KMS-11 (cell line): ENCODE data around the gene NSD1.

Experiments
- H2AFZ ChIP-seq: fragments of 200-600 bp; sonication (generic); 2 replicates; pipeline ENCODE4 v1.6.1; 2016; ENCODE audit warnings: antibody characterized with exemption, mixed run types, low read depth
- H3K27ac ChIP-seq: fragments of 200-600 bp; sonication (generic); 2 replicates; pipeline ENCODE4 v1.6.1; 2016; ENCODE audit warnings: mild to moderate bottlenecking, mixed run types
- H3K27me3 ChIP-seq: fragments of 200-600 bp; sonication (generic); 2 replicates; pipeline ENCODE4 v1.6.1; 2017; ENCODE audit warnings: mild to moderate bottlenecking, low read depth, mixed run types, moderate library complexity; ENCODE audit not compliant: insufficient read depth
- H3K36me3 ChIP-seq: fragments of 200-600 bp; sonication (generic); 2 replicates; pipeline ENCODE4 v1.6.1; 2017; ENCODE audit warnings: mild to moderate bottlenecking, mixed run types; ENCODE audit not compliant: insufficient read depth
- H3K4me1 ChIP-seq: fragments of 200-600 bp; sonication (generic); 2 replicates; pipeline ENCODE4 v1.6.1; 2016; ENCODE audit warnings: mild to moderate bottlenecking, low read depth, mixed run types; ENCODE audit not compliant: poor library complexity, severe bottlenecking
- H3K4me2 ChIP-seq: fragments of 200-600 bp; sonication (generic); 2 replicates; pipeline ENCODE4 v1.7.0; 2016; ENCODE audit warnings: mild to moderate bottlenecking, mixed run types
- H3K4me3 ChIP-seq: fragments of 200-600 bp; sonication (generic); IDR thresholded peaks from 2 replicates; pipeline ENCODE4 v1.6.1; 2017; ENCODE audit warnings: low read depth, low read length, mixed read lengths; ENCODE audit not compliant: insufficient read depth
- H3K79me2 ChIP-seq: fragments of 200-600 bp; sonication (generic); 2 replicates; pipeline ENCODE4 v1.6.1; 2016; ENCODE audit warnings: low read depth, mixed run types; ENCODE audit not compliant: insufficient read depth
- H3K9ac ChIP-seq: fragments of 200-600 bp; sonication (generic); 2 replicates; pipeline ENCODE4 v1.6.1; 2016; ENCODE audit warnings: mild to moderate bottlenecking, mixed run types
- H4K20me1 ChIP-seq: fragments of 200-600 bp; sonication (generic); 2 replicates; pipeline ENCODE4 v1.6.1; 2016; ENCODE audit warnings: mild to moderate bottlenecking, mixed run types; ENCODE audit not compliant: insufficient read depth
- TF ChIP-seq, protein P1 (sequence below): fragments of 200-600 bp; sonication (generic); conservative IDR thresholded peaks from 2 replicates; pipeline ENCODE4 v1.6.1; 2017; ENCODE audit warnings: low read depth, mild to moderate bottlenecking, antibody characterized with exemption, low read length, moderate library complexity, mixed read lengths

NSD1 gene

DNA sequence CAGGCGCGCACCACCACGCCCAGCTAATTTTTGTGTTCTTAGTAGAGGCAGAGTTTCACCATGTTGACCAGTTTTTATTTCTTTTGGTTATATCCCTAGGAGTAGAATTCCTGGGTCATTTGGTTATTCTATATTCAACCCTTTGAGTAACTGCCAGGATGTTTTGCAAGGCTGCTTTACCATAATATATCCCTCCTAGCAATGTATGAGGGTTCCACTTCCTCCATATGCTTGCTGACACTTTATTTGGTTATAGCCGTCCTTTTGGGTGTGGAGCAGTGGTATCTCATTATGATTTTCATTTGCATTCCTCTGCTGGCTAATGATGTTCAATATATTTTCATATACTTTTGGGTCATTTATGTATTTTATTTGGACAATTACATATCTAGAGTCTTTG is 88.7 kb downstream of the NSD1 start:
- no peak overlapping the region for H3K27ac ChIP-seq
- H3K27me3 ChIP-seq: no peaks in the 10 kb centered on the region
- H3K79me2 ChIP-seq: no peaks in the 10 kb centered on the region
- TF ChIP-seq, protein P1, sequence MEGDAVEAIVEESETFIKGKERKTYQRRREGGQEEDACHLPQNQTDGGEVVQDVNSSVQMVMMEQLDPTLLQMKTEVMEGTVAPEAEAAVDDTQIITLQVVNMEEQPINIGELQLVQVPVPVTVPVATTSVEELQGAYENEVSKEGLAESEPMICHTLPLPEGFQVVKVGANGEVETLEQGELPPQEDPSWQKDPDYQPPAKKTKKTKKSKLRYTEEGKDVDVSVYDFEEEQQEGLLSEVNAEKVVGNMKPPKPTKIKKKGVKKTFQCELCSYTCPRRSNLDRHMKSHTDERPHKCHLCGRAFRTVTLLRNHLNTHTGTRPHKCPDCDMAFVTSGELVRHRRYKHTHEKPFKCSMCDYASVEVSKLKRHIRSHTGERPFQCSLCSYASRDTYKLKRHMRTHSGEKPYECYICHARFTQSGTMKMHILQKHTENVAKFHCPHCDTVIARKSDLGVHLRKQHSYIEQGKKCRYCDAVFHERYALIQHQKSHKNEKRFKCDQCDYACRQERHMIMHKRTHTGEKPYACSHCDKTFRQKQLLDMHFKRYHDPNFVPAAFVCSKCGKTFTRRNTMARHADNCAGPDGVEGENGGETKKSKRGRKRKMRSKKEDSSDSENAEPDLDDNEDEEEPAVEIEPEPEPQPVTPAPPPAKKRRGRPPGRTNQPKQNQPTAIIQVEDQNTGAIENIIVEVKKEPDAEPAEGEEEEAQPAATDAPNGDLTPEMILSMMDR: no peak
- no peak overlapping the region for H3K4me3 ChIP-seq
- H3K4me1 ChIP-seq: no peaks in the 10 kb centered on the region
- H3K36me3 ChIP-seq: no peaks in the 10 kb centered on the region
- H2AFZ ChIP-seq: no peak overlapping the region
- H4K20me1 ChIP-seq: no peaks in the 10 kb centered on the region
- H3K9ac ChIP-seq: no peak overlapping the region
- H3K4me2 ChIP-seq: no peak overlapping the region

DNA sequence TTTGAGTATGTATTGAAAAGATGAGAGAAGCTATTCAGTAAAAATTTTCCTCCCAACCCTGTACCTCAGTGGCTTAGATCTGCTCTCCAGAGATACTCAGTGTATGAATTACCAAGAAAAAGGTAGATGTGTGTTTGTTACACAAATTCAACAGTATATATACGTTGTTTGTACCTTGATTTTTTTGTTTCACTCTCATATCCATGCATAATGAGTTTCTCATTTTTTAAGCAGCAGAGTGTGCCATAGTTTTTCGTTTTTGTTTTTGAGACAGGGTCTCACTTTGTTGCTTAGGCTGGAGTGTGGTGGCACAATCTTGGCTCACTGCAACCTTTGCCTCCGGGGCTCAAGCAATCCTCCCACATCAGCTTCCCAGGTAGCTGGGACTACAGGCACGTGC is 92.2 kb downstream of the NSD1 start:
- Histone ChIP-seq H3K4me2 (no peak overlapping the region), H3K36me3 (no peaks in the 10 kb centered on the region), H3K9ac (no peak overlapping the region), H3K27me3 (no peaks in the 10 kb centered on the region), H3K27ac (no peak overlapping the region), H3K4me3 (no peak overlapping the region), H2AFZ (no peak overlapping the region), H3K79me2 (no peaks in the 10 kb centered on the region), H3K4me1 (no peaks in the 10 kb centered on the region), H4K20me1 (no peaks in the 10 kb centered on the region)
- TF ChIP-seq, protein P1: no peak

DNA sequence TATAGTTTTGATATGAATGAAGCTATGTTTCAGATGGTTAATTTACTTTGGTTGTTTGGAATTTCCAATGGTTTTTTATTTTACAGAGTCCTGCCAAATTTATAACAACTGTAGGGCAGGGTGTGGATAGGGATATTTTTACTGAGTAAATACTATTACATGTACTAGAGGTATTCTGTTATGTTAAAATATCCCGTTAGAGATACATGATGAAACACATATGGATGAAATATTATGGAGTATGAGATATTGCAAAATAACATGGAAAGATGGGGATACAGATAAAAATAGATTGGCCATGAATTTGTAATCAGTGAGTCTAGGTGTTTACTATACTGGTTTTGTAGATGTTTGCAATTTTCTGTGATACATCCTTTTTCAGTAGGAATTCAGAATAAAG is 93.3 kb downstream of the NSD1 start:
- Histone ChIP-seq H3K79me2 (no peaks in the 10 kb centered on the region), H3K4me2 (no peak overlapping the region), H3K36me3 (no peaks in the 10 kb centered on the region), H3K27ac (no peak overlapping the region), H3K27me3 (no peaks in the 10 kb centered on the region), H3K9ac (no peak overlapping the region), H3K4me1 (no peaks in the 10 kb centered on the region), H4K20me1 (no peaks in the 10 kb centered on the region), H3K4me3 (no peak overlapping the region), H2AFZ (no peak overlapping the region)
- TF ChIP-seq, protein P1: no peak

DNA sequence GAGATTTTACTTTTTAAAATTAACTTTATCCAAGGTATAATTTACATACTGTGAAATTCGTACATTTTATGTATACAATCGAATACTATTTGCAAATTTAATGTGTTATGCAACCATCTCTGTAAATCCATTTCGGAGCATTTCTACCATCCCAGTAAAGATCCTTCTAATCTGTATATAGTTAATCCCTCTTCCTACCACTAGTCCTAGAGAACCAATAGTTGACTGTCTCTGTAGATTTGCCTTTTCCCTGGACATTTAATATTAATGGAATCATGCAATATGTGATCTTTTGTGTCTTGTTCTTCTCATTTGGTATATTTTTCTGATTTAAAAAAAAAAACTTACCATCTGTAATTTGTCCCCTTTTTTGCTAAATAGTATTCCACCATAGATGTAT is 95.2 kb downstream of the NSD1 start:
- Histone ChIP-seq H2AFZ (no peak overlapping the region), H4K20me1 (no peaks in the 10 kb centered on the region), H3K79me2 (no peaks in the 10 kb centered on the region)

More for the DNA sequence above, 95.2 kb downstream of the NSD1 start:
- TF ChIP-seq, protein P1: no peak
- Histone ChIP-seq H3K9ac (no peak overlapping the region), H3K36me3 (no peaks in the 10 kb centered on the region), H3K27ac (no peak overlapping the region), H3K4me3 (no peak overlapping the region), H3K4me1 (no peaks in the 10 kb centered on the region), H3K27me3 (no peaks in the 10 kb centered on the region), H3K4me2 (no peak overlapping the region)
